GM12892 (cell line): Measurements from ENCODE around the gene ADK.

Experiments
- POLR2A ChIP-seq: IDR thresholded peaks from 2 replicates; pipeline ENCODE4 v1.6.1; 2011; ENCODE audit warnings: low read depth, low read length, control low read depth
- POLR2AphosphoS5 ChIP-seq: IDR thresholded peaks from 2 replicates; pipeline ENCODE4 v1.6.1; 2011; ENCODE audit warnings: low read depth, low read length, control low read depth

DNA sequence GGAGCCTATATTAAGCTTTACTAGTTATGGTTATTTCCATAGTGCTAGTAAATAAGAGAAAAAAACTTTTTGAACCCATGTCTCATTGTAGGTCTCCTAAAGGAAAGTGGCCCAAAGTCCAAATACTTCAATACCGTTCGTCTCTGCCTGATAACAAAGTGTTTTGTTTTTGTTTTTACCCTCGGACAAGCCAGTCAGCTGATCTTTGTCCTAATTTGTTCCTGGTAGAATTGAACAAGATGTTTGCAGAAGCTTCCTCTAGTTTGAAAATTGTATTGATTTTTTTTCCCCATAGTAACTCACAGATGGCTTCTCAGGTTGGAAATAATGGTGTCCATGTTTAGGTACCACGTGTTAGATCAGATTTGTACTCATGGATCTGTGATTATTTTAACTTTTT is 339.5 kb downstream of the ADK start:
- TF ChIP-seq POLR2A = no peak
- no peak for TF ChIP-seq POLR2AphosphoS5
